ENCODE measurements around the gene GPHN.
"Not testable (repeated sequence)": the region's sequence is repeated elsewhere in the genome, so short reads cannot be mapped to it uniquely, and the experiment has no call there.

Gene GPHN

DNA sequence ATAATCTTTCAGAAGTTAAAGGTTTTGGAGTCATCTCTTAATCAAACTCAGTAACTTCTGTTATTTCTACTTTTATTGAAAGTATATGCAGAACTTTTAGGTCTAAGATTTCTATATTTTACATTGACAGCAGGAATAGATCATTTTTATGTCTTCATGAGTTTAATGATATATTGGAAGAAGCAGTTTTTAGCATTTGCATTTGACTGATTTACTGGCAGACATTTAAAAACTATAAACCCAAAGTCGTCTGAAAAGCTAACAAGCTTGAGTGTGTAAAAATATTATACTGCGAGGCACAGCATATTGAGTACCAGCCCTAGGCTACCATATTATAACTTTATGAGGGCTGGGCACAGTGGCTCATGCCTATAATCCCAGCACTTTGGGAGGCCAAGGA, 467.3 kb downstream of the GPHN start:
- no peak for DNase-seq

DNA sequence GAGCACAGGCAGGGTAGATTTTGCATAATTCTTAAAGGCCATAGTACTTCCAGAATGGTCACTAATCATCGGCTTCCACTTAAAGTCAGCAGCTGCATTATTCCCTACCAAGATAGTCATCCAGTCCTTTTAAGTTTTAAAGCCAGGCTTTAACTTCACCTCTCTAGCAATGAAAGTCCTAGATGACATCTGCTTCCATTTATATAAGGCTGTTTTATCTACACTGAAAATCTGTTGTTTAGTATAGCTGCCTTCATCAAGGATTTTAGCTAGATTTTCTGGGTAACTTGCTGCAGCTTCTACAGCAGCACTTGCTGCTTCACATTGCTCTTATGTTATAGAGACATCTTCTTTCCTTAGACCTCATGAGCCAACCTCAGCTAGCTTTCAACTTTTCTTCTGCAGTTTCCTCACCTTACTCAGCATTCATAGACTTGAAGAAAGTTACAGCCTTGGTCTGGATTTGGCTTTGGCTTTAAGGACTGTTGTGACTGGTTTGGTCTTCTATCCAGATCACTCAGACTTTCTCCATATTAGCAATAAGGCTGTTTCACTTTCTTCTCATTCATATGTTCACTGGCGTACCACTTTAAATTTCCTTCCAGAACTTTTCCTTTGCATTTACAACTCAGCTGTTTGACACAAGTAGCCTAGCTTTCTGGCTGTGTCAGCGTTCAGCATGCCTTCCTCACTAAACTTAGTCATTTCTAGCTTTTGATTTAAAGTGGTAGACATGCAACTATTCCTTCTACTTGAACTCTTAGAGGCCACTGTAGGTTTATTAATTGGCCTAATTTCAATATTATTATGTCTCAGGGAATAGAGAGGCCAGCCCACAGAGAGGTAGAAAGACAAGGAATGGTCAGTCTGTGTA, 471.4 kb downstream of the GPHN start:
- no peak for DNase-seq

DNA sequence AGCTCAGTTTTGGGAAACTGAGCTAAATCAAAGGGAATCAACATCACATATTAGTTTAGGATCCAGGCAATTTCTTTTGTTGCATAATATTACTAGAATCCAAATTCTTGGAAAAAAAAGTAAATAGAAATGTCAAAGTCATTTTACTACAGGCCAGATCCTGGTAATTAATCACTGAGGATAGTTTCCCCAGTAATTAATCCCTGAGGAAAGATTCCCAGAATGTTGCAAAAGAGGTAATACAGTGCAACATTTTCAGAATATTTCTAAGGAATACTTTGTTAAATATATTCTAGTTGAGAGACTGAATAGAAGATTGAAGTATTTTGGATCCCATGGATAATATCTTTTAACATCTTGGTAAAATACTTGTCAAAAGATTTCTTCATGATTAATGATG, 474.3 kb downstream of the GPHN start:
- DNase-seq, result no peak

DNA sequence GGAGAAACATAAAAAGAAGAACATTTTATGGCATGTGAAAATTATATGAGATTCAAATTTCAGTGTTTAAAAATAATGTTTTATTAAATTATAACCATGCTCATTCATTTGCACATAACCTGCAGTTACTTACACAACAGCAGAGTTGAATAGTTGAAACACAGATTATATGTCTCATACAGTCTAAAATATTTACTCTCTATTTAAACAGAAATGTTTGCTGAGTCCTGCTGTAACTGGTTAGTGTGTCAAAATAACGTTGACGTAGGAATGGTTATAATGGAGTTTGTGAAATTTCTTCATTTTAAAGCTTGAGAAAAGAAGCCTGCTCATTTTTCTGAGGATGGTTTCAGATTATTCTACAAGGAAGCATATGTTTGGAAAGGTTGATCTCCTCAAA, 484.8 kb downstream of the GPHN start:
- no peak for DNase-seq

DNA sequence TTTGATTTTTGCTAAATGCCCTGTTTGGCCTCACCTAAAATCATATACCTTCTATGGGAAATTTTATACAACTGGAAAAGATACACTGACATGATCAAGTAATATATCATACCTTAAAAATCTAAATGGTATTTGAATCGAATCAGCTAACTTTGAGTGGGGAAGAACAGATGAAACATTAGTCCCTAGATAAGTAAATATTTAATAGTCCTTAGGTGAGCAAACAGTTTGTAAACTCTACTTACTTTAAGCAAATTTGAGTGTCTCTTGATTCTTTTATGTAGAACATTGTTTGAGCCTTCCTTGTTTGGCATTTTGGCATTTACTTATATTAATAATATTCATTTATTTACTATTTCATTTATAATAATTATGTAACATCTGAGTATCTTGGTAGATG, 485.6 kb downstream of the GPHN start:
- no peak for DNase-seq

DNA sequence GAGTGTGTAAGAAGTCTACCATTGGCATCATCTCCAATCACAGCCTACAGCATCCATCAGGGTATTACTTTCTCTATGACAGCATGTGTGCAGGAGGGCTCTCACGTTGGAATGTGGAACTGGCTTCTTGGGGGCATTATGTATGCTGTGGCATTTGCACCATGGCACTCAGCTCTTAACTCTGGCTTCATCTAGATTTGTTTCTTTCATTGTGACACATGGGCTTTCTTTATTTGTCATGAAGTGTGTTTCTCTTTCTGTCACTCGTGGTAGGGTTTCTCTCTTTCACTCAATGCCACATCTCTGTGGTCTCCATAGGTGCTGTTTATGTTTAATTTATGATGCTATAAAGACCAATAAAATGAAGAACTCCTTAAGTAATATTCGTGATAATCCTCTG, 490.1 kb downstream of the GPHN start:
- DNase-seq, result no peak

DNA sequence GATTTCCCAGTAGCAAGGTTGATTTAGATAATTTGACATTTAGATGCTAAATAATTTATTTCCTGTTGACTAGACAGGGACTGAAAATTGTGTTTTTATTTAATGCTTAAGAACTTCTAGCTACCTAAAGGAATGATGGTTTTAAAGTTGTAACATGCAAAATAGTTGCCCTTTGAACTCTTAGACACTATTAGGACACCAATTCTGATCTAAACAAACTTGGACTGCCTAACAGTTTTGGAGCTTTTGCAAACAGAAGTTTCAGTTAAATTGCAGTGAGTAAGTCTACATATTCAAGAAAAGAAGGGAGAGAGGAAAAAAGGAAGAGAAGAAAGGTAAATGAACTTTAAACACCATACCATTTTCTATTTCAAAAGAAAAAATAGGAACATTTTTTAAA, 492.0 kb downstream of the GPHN start:
- DNase-seq, result no peak

DNA sequence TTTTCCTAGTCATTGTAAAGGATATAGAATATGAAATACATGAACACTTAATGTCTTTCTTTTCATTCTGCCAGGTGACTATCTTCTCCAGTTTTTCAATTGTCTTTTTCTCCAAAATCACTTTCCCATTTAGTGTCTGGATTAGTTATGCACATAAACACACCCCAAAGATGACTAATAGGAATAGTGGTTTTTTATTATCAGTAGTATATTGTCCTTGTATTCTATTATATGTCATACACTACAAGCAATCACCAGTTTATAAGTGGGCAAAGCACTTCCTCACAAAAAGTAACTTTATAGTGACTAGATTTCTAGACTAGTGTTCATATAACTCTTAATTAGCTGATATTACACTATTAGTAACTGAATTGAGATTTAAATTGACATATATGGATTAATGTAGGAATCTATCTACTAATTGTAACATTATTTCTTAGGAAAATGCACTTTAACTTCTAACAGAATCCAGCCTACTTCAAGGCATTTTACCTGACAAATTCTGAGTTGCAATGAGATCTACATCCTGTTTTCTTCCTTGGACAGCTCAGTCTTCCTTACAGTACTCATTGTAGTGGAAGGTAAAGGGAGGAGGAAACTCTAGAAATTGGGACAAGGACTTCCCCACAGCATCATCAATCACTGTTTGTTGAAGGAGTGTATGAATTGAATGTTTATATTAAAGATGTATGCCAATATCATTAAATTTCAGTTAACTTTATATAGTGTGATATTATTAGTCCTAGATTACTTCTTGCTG, 495.2 kb downstream of the GPHN start:
- no peak for DNase-seq

DNA sequence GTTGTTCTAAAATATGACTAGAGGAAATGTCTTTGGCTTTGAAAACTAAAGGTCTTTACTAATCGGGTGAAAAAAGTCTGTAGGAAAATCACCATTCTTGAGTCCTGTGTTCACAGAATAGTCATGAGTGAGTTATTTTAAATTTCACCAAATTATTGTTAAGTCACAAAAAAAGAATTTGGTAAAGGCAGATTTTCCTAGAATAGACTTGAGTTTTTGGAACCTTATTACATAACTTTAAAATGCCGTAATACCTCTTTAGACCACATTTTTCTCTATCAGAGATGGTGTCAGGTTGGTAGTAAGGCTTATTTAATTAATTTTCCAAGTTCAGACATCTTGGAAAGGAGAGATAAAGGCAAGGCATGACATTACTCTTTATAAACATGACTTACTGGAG, 496.6 kb downstream of the GPHN start:
- DNase-seq, result no peak

DNA sequence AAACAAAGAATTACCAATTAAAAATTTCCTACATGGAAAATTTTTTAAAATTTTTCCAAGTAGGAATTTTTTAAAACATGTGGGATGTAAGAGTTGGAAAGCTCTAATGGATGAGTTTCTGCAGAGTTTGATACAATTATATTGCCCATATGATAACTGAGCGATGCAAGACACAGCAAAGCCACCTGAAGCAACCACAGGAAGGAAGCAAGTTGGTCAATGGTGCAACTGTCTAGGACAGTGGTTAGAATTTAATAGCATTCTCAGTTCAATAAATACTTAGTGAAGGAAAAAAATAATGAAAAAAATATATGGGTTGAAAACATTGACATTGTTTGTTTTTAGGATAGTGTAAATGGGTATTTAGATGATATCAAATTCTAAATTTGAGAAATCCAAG, 502.7 kb downstream of the GPHN start:
- no peak for DNase-seq

DNA sequence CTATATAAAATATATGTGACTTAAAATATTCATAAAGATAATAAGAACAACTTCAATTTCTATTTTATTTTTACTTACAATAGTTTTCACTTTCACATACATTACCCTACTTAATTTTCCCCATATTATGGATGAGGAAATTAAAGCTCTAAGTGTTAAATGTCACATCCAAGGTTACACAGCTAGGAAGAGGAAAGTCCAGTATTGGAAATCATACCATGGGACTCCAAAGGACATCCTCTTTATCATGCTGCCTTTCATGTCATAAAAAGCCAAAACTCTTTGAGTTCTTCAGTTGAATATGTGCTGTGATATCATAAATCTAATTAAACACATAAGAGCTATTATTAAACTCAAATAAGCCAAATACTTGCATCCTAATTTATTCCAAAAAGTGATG, 508.9 kb downstream of the GPHN start:
- DNase-seq, result no peak

DNA sequence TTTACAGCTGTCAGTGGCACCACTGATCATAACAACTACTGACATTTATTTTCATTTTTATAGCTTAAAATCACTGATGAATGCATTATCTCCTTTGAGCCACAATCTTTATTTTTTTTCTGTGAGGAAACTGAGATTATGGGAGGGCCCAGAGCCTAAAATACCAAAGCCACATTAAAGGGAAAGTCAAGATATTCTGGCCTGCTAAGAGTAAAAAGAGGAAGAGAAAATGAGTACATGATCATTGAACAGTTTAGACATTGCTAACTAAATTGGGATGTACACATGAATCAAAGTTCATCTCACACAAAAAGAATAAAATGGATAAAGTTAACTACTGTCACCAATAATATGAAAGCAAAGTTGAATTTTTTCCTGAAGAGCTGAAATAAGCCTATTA, 510.8 kb downstream of the GPHN start:
- DNase-seq, result no peak

DNA sequence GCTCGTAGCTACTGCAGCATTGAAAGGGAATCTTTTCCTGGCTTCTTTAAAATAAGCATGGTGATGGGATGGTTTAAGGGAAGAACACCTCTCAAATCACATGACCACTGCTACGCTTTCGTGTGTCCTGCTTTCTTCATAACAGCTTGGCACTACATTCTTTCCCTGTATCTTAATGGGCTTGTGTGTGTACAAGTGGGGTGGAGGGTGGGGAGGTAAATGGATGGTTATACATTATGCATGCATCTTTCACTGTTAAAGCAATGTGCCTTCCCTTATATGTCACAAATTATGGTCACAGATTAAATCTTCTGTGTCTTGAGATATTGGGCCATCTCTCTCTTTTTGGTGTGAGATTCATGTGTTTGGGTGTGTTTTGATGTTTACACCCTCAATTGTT, 511.8 kb downstream of the GPHN start:
- DNase-seq, result no peak

DNA sequence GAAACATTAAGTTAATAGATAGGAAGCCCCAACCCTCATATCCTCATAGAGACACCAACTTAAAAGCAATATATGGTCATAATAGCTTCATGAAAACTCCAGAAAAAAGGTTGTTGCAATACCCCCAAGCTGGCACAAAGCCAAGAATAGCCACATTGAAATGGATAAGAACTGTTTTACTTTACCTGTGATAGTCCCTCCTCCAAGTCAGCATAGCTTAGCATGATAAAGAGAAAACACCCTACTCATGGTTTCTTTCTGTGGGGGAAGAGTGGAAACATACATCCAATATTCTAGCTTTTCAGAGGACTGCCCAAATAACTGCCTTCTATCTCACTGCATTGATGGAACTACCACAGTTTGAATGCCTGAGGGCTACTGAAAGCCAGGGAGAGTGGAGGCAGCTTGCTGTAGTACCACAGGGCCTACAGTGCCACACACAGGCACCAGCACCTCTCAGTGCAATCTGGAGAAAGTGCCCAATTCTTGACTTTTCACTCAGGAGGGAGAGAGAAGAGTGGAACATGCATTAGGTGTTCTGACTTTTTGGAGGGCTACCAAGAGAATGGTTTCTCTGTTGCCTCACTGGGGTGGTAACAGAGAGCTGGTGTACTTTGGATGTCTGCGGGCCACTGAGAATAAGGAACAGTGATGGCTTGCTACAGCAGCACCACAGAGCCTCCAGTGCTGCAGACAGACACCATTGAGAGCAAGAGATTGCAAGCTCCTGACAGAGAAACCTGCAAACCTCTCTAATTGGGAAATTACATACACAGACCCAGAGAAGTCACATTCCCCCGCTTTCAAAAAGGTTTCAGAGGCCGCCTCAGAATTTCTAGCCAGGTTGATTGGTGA, 524.2 kb downstream of the GPHN start:
- DNase-seq, result no peak

DNA sequence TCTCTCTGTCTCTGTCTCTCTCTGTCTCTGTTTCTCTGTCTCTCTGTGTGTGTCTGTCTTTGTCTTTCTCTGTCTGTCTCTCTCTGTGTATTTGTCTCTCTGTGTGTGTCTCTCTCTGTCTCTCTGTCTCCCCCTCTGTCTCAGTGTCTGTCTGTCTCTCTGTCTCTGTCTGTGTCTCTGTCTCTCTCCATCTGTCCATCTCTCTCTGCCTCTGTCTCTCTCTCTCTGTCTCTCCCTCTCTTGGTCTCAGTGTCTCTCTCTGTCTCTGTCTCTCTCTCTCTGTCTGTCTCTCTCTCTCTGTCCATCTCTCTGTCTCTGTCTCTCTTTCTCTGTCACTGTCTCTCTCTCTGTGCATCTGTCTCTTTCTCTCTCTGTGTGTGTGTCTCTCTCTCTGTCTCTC, 537.5 kb downstream of the GPHN start:
- no peak for DNase-seq

DNA sequence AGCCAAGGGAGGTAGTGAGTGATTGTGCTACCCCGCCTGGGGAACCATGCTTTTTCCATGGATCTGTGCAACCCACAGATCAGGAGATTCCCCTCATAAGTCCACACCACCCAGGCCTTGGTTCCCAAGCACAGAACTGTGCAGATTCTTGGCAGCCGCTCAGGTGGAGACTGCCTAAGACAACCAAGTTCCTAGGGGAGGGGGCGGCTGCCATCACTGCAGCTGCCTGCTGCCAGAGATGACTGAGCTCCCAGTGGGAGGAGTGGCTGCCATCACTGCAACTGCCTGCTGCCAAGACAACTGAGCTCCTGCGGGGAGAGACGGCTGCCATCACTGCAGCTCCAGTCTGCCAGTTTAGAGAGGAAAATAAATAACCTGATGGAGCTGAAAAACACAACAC, 542.9 kb downstream of the GPHN start:
- no peak for DNase-seq

DNA sequence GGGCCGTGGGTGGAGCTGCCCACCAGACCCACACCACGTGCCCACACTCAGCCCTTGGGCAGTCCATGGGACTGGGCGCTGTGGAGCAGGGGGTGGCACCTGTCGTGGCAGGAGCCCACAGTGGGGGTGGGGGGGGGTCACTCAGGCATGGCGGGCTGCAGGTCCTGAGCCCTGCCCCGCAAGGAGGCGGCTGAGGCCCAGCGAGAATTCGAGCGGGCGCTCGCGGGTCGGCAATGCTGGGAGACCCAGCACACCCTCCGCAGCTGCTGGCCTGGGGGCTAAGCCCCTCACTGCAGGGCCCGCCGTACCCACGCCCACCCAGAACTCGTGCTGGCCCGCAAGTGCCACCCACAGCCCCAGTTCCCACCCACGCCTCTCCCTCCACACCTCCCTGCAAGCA, 548.7 kb downstream of the GPHN start:
- no peak for DNase-seq

DNA sequence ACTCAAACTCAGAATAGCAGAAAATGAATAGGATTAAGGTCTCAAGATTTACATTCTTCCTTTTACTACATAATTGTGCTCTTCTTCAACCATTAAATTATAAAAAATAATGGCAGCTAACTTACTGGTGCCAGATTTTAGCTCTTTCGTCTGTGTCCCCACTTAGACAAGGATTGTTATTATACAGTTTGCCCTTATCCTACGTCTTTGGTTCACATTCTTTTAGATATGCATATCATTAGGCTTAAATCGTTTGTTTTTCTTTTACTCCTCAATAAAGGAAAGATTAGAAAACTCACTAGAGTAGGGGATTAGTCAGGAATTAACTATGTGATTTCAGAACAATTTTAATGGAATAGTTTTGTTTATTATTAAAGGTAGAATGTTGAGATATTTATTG, 551.6 kb downstream of the GPHN start:
- DNase-seq, result no peak

DNA sequence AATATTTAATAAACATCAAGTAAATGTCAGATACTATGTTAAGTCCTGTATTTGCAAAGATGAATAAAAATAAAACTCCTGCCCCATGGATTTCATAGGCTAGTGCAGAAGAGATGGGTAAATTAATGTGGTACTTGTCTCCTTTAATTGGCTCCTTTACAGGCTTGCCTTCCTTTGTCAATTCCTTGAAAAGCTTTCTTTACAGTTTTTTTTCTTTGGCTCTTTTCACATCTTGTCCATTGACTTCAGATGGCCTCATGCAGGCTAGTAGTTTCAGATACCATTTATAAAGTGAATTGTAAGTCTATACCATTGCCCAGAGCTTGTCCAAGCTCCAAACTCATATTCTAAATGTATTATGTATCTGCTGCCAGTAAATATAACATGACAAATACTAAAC, 552.6 kb downstream of the GPHN start:
- no peak for DNase-seq

DNA sequence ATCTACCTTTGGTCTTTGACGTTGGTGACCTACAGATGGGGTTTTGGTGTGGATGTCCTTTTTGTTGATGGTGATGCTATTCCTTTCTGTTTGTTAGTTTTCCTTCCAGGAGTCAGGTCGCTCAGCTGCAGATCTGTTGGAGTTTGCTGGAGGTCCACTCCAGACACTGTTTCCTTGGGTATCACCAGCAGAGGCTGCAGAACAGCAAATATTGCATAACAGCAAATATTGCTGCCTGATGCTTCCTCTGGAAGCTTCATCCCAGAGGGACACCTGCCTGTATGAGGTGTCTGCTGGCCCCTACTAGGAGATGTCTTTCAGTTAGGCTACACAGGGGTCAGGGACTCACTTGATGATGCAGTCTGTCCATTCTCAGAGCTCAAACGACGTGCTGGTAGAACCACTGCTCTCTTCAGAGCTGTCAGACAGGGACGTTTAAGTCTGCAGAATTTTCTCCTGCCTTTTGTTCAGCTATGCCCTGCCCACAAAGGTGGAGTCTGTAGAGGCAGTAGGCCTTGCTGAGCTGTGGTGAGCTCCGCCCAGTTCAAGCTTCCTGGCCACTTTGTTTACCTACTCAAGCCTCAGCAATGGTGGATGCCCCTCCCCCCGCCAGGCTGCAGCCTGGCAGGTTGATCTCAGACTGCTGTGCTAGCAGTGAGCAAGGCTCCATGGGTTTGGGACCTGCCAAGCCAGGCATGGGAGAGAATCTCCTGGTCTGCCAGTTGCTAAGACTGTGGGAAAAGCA, 559.3 kb downstream of the GPHN start:
- not testable (repeated sequence) for DNase-seq

DNA sequence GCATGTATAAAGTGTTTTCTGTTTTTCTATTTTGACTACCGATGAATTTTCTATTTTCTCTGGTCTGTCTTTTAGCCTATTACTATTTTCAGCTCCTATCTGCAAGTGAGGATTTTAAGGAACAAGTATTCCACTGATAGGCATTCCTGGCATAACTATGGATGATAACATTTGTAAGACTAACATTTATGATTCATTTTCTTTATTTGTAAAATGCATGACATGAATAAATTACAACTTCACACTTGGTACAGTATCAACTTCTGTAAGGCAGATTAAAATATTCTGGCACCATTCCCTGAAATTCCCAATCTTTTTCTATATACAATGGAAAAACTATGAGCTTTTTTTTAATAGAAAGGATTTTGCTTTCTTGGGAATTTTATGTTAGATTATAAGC, 560.3 kb downstream of the GPHN start:
- DNase-seq, result no peak

DNA sequence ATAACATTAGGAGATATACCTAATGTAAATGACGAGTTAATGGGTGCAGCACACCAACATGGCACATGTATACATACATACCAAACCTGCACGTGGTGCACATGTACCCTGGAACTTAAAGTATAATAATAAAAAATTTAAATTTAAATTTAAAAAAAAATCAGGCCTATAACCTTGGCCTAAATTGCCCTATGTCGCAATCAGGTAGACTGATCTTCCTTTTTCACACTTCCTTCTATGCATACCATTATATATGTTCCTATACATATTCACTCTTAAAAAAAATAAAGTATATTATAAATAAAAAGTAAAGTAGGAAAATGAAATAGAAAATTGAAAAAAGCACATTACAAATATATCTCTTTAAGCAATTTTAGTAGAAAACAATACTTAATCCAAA, 563.6 kb downstream of the GPHN start:
- DNase-seq, result no peak

DNA sequence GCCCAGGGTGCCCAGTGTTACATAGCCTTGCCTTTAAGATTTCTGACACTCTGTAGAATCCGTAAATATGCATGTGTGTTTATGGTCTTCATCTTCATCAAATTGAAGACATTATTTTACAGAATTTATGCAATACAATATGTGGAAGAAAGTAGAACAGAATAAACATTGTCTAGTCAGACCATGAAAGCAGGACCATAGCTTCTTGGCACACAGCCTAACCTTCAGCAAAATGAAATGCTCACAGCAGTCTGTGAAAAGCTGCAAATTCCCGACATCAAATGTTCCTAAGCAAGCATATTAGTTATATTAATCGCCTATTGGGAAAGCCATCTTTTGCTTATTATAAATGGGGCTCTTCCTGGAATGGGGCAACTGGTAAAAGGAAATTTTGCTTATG, 570.0 kb downstream of the GPHN start:
- no peak for DNase-seq
